Measurements from ENCODE around the gene RAB11FIP3.

The RAB11FIP3 gene

GRCh38 chr16:559411-560203 lies 134.2 kb downstream of the RAB11FIP3 start:
- DNase-seq (ENCODE audit: low read depth), result no peak
- TF ChIP-seq CTCF (IDR thresholded peaks at IDR 0.05; ENCODE audit: control insufficient read depth, extremely low read depth, insufficient read depth), result no peak
- H3K4me3 ChIP-seq (ENCODE audit: low read depth, low read length), result no peak overlapping the region

GRCh38 chr16:560204-560700 lies 134.8 kb downstream of the RAB11FIP3 start, which contains the start of gene PRR35:
PRR35 (plus strand) TSS chr16:560394; CDS start chr16:563295, 2,901 bp downstream.
- H3K4me3 ChIP-seq (ENCODE audit: low read depth, low read length), result no peak within 1 kb of the TSS
- no peak for TF ChIP-seq CTCF (IDR thresholded peaks at IDR 0.05; ENCODE audit: control insufficient read depth, extremely low read depth, insufficient read depth)
- DNase-seq (ENCODE audit: low read depth), result no peak

- DNase-seq (ENCODE audit: low read depth), result no peak
- TF ChIP-seq CTCF (IDR thresholded peaks at IDR 0.05; ENCODE audit: control insufficient read depth, extremely low read depth, insufficient read depth), result no peak
- H3K4me3 ChIP-seq (ENCODE audit: low read depth, low read length), result no peak overlapping the region
Observed at GRCh38 chr16:560701-561412, 135.4 kb downstream of the RAB11FIP3 start.

GRCh38 chr16:561413-561794 lies 136.0 kb downstream of the RAB11FIP3 start:
- no peak overlapping the region for H3K4me3 ChIP-seq (ENCODE audit: low read depth, low read length)
- no peak for DNase-seq (ENCODE audit: low read depth)
- no peak for TF ChIP-seq CTCF (IDR thresholded peaks at IDR 0.05; ENCODE audit: control insufficient read depth, extremely low read depth, insufficient read depth)

GRCh38 chr16:561957-562938 lies 136.8 kb downstream of the RAB11FIP3 start:
- H3K4me3 ChIP-seq (ENCODE audit: low read depth, low read length), result no peak overlapping the region
- no peak for DNase-seq (ENCODE audit: low read depth)
- no peak for TF ChIP-seq CTCF (IDR thresholded peaks at IDR 0.05; ENCODE audit: control insufficient read depth, extremely low read depth, insufficient read depth)

- no peak overlapping the region for H3K4me3 ChIP-seq (ENCODE audit: low read depth, low read length)
- no peak for DNase-seq (ENCODE audit: low read depth)
- no peak for TF ChIP-seq CTCF (IDR thresholded peaks at IDR 0.05; ENCODE audit: control insufficient read depth, extremely low read depth, insufficient read depth)
Observed at GRCh38 chr16:563072-563644, 137.7 kb downstream of the RAB11FIP3 start.

All from LNCaP clone FGC (cell line).